ENCODE measurements around the gene ROCK1.

GRCh38 chr18:21083017-21083416, 28.6 kb downstream of the ROCK1 start:
- TF ChIP-seq POLR2A (IDR thresholded peaks at IDR 0.05; ENCODE audit: low read depth) (no peak), EP300 (IDR thresholded peaks at IDR 0.05) (no peak)
